ENCODE data around the gene RNF43.

- TF ChIP-seq ZBTB7A (IDR thresholded peaks at IDR 0.05; ENCODE audit: low read depth) (no peak), REST (IDR thresholded peaks at IDR 0.05; ENCODE audit: low read depth) (no peak), TCF12 (IDR thresholded peaks at IDR 0.05; ENCODE audit: low read depth) (no peak), RAD21 (IDR thresholded peaks at IDR 0.05; ENCODE audit: low read depth) (no peak), EGR1 (IDR thresholded peaks at IDR 0.05) (no peak), CEBPB (IDR thresholded peaks at IDR 0.05) (no peak), CREB1 (IDR thresholded peaks at IDR 0.05; ENCODE audit: low read depth) (no peak)
Measured at GRCh38 chr17:58382108-58382871, 35.0 kb downstream of the RNF43 start.
